OCI-LY3 (cell line): ENCODE data around the gene MEAF6.

Experiments used
- CTCF ChIP-seq: fragments of 200-600, 300-600 bp; sonication (generic); IDR thresholded peaks from 2 replicates; pipeline ENCODE4 v1.5.1; 2014; ENCODE audit warnings: antibody characterized with exemption, low read length, low read depth
- EZH2phosphoT487 ChIP-seq: fragments of 200-600 bp; shearing (Covaris generic); IDR thresholded peaks from 2 replicates; pipeline ENCODE4 v1.6.1; 2018; ENCODE audit warnings: antibody characterized with exemption, mixed run types, low read depth

- no peak for TF ChIP-seq CTCF
- no peak for TF ChIP-seq EZH2phosphoT487
These were observed 58.0 kb downstream of the MEAF6 start for GRCh38 chr1:37456614-37457013.
